Esophagus muscularis mucosa (tissue), 4 donors: ENCODE results near the gene PSMB7. TPM values are rescaled to one million over a fixed set of nuclear protein-coding genes. Genes with fewer than 3 reads are reported as not detected.

Experiments
- DNase-seq: peaks from one replicate; pipeline ENCODE4 v3.0.0-alpha.2; 2017; ENCODE audit errors: extremely low spot score
- H3K27ac ChIP-seq, 4 donors: fragments of 200-600 bp; sonication (generic); replicated peaks in 1 of 4; 1 replicate in 3 of 4; 2 replicates in 1 of 4; pipeline ENCODE4 v1.5.1; 2016 to 2019; ENCODE audit warnings: mild to moderate bottlenecking in 1 of 4
- H3K27me3 ChIP-seq, 4 donors: fragments of 200-600 bp; sonication (generic); one replicate each; pipeline versions ENCODE4 v1.5.1 to v1.6.0; 2016 to 2019
- H3K36me3 ChIP-seq, 4 donors: fragments of 200-600 bp; sonication (generic); one replicate each; pipeline ENCODE4 v1.5.1; 2016 to 2019
- H3K4me1 ChIP-seq, 4 donors: fragments of 200-600 bp; sonication (generic); one replicate each; pipeline ENCODE4 v1.5.1; 2016 to 2019
- H3K4me3 ChIP-seq, 4 donors: fragments of 200-600 bp; sonication (generic); 1 replicate in 2 of 4; 2 replicates in 2 of 4; pipeline ENCODE4 v1.5.1; 2016 to 2019; ENCODE audit warnings: mild to moderate bottlenecking in 4 of 4, moderate library complexity in 1 of 4
- H3K9me3 ChIP-seq, 4 donors: fragments of 200-600 bp; sonication (generic); 1 replicate in 3 of 4; 2 replicates in 1 of 4; pipeline ENCODE4 v1.5.1; 2016 to 2019
- CTCF ChIP-seq, 3 experiments: fragments of 200-600 bp in 2 of 3; fragments of 450-650 bp in 1 of 3; sonication (generic) in 2 of 3; IDR thresholded peaks; one replicate each; pipeline ENCODE4 v1.5.1; 2017 to 2019; ENCODE audit warnings: antibody characterized with exemption in 3 of 3, mild to moderate bottlenecking in 2 of 3, moderate library complexity in 1 of 3
- EP300 ChIP-seq: sonication (generic); formaldehyde crosslinking; IDR thresholded peaks from one replicate; pipeline ENCODE4 v1.6.1; 2017; ENCODE audit warnings: antibody characterized with exemption
- POLR2A ChIP-seq: fragments of 450-650 bp; IDR thresholded peaks from one replicate; pipeline ENCODE4 v1.6.1; 2017; ENCODE audit warnings: antibody characterized with exemption, moderate library complexity, mild to moderate bottlenecking, low read depth
- POLR2AphosphoS5 ChIP-seq, 2 donors: sonication (generic); formaldehyde crosslinking; IDR thresholded peaks; one replicate each; pipeline ENCODE4 v1.6.1; 2017; ENCODE audit warnings: antibody characterized with exemption in 2 of 2
- WGBS: methylation state at CpG from one replicate; pipeline ENCODE4 v1.1.5; 2018; 5-methylcytosine and 5-hydroxymethylcytosine counted together
- intact Hi-C: fragments of 100-400 bp; cut with DNase I; formaldehyde crosslinking; loops from one replicate; pipeline ENCODE4 v1.15.1; 2023
- total RNA-seq, 4 donors: library from RNA; depleted of rRNA; stranded (reverse); fragments of >200 nt; gene quantifications; one replicate each; pipeline versions ENCODE4 v1.1.0 to v1.2.1, GENCODE V29; 2016

The PSMB7 gene
- total RNA-seq, 4 donors from 2014 or later = 105 to 124 (median 113) TPM

- TF ChIP-seq POLR2AphosphoS5 (IDR thresholded peaks at IDR 0.05) (no peak), EP300 (no peak), CTCF (IDR thresholded peaks at IDR 0.05) (no peak), POLR2A (no peak)
These were observed 74.8 kb downstream of the PSMB7 start for GRCh38 chr9:124340219-124341069.

GRCh38 chr9:124339603-124340146 lies 75.6 kb downstream of the PSMB7 start:
- H3K27ac ChIP-seq = no peak overlapping the region
- H3K4me1 ChIP-seq = peaks cover 9 to 20% (median 19%) of the 10 kb centered on the region in 4 donors
- H3K36me3 ChIP-seq = peaks cover 8 to 82% (median 43%) of the 10 kb centered on the region in 4 donors
- TF ChIP-seq POLR2A (no peak), CTCF (IDR thresholded peaks at IDR 0.05) (no peak), POLR2AphosphoS5 (IDR thresholded peaks at IDR 0.05) (no peak), EP300 (no peak)
- no peaks in the 10 kb centered on the region for H3K27me3 ChIP-seq
- WGBS = 72% methylated on average over 9 of the region's 13 CpGs
- H3K9me3 ChIP-seq = peaks cover 0 to 11% (median 6%) of the 10 kb centered on the region in 4 donors
- H3K4me3 ChIP-seq = no peak overlapping the region
- DNase-seq = no peak
- intact Hi-C loops = no loop called here

More at GRCh38 chr9:124340219-124341069, 74.8 kb downstream of the PSMB7 start:
- DNase-seq = no peak
- Histone ChIP-seq H3K27ac (no peak overlapping the region), H3K36me3 (peaks cover 8 to 82% (median 46%) of the 10 kb centered on the region in 4 donors), H3K4me3 (no peak overlapping the region), H3K4me1 (peaks cover 9 to 20% (median 19%) of the 10 kb centered on the region in 4 donors), H3K9me3 (peaks cover 0 to 11% (median 6%) of the 10 kb centered on the region in 4 donors), H3K27me3 (no peaks in the 10 kb centered on the region)
- 80% methylated on average over 13 of the region's 18 CpGs for WGBS
- intact Hi-C loops = no loop called here

- 98% methylated on average over 5 of the region's 5 CpGs for WGBS
- intact Hi-C loops = no loop called here
- no peak for DNase-seq
- Histone ChIP-seq H3K27me3 (no peaks in the 10 kb centered on the region), H3K9me3 (peaks cover 0 to 11% (median 6%) of the 10 kb centered on the region in 4 donors), H3K27ac (no peak overlapping the region), H3K4me3 (no peak overlapping the region), H3K4me1 (peaks cover 3 to 7% (median 6%) of the 10 kb centered on the region in 4 donors), H3K36me3 (peaks cover 8 to 82% (median 42%) of the 10 kb centered on the region in 4 donors)
- TF ChIP-seq POLR2AphosphoS5 (IDR thresholded peaks at IDR 0.05) (no peak), EP300 (no peak), CTCF (IDR thresholded peaks at IDR 0.05) (no peak)
These were observed 77.7 kb downstream of the PSMB7 start for GRCh38 chr9:124337562-124337961.

GRCh38 chr9:124335320-124335707 lies 79.9 kb downstream of the PSMB7 start:
- H3K4me1 ChIP-seq = no peaks in the 10 kb centered on the region
- intact Hi-C loops = no loop called here
- H3K4me3 ChIP-seq = no peak overlapping the region
- no peak for DNase-seq
- peaks cover 0 to 11% (median 6%) of the 10 kb centered on the region in 4 donors for H3K9me3 ChIP-seq
- H3K27me3 ChIP-seq = no peaks in the 10 kb centered on the region
- H3K27ac ChIP-seq = no peak overlapping the region
- no peak for TF ChIP-seq POLR2A
- no peak for TF ChIP-seq CTCF (IDR thresholded peaks at IDR 0.05)
- TF ChIP-seq POLR2AphosphoS5 (IDR thresholded peaks at IDR 0.05) = no peak
- no peak for TF ChIP-seq EP300
- peaks cover 8 to 83% (median 49%) of the 10 kb centered on the region in 4 donors for H3K36me3 ChIP-seq
- WGBS = 89% methylated on average over 12 of the region's 14 CpGs
